OCI-LY7 (cell line): ENCODE results near the gene DNER. TPM values are rescaled to one million over a fixed set of nuclear protein-coding genes. Genes with fewer than 3 reads are reported as not detected.

Source experiments
- BruUV-seq: library from RNA; stranded (reverse); fragments of 400-500 nt; replicated peaks from 2 replicates; lab custom pipeline; 2021; lab: Mats Ljungman, UMichigan
- CTCF ChIA-PET: fragments of 300-600 bp; sonication (Branson Sonifier 250); formaldehyde crosslinking; loops from one replicate; lab custom pipeline; 2022; ENCODE audit warnings: antibody characterized with exemption; ENCODE audit not compliant: unreplicated experiment; lab: Charles Lee
- POLR2A ChIA-PET: fragments of 300-600 bp; sonication (Branson Sonifier 250); formaldehyde crosslinking; loops from one replicate; lab custom pipeline; 2022; ENCODE audit warnings: antibody characterized with exemption; lab: Charles Lee
- DNase-seq: peaks from one replicate; pipeline ENCODE4 v3.0.0-alpha.2; 2015; ENCODE audit warnings: low spot score
- H2AFZ ChIP-seq: fragments of 200-600 bp; sonication (generic), shearing (Covaris generic); 2 replicates; pipeline ENCODE4 v1.6.1; 2014; ENCODE audit warnings: mild to moderate bottlenecking, antibody characterized with exemption, low read length, moderate library complexity
- H3K27ac ChIP-seq: fragments of 200-600 bp; sonication (generic); 2 replicates; pipeline ENCODE4 v1.5.1; 2014; ENCODE audit warnings: mixed run types, low read depth, mild to moderate bottlenecking, moderate library complexity, low read length, inconsistent platforms; ENCODE audit not compliant: poor library complexity, severe bottlenecking
- H3K36me3 ChIP-seq: fragments of 200-600 bp; sonication (generic); 2 replicates; pipeline ENCODE4 v1.6.1; 2014; ENCODE audit warnings: mild to moderate bottlenecking, antibody characterized with exemption, low read length, moderate library complexity, mixed read lengths; ENCODE audit not compliant: insufficient read depth
- H3K4me1 ChIP-seq: fragments of 200-600 bp; sonication (generic); 2 replicates; pipeline ENCODE4 v1.5.1; 2014; ENCODE audit warnings: mild to moderate bottlenecking, low read length; ENCODE audit not compliant: insufficient read depth, poor library complexity, severe bottlenecking
- H3K4me2 ChIP-seq: fragments of 200-600 bp; sonication (generic); 2 replicates; pipeline ENCODE4 v1.6.1; 2014; ENCODE audit warnings: mild to moderate bottlenecking, low read length
- H3K4me3 ChIP-seq: fragments of 200-600 bp; sonication (generic); 2 replicates; pipeline ENCODE4 v1.5.1; 2014; ENCODE audit warnings: mild to moderate bottlenecking, low read depth, low read length; ENCODE audit not compliant: poor library complexity, severe bottlenecking
- H3K79me2 ChIP-seq: fragments of 200-600 bp; sonication (generic); 2 replicates; pipeline ENCODE4 v1.6.1; 2016; ENCODE audit warnings: low read depth, mild to moderate bottlenecking, low read length, moderate library complexity, mixed read lengths; ENCODE audit not compliant: insufficient read depth
- H3K9me2 ChIP-seq: fragments of 200-600 bp; sonication (generic); 2 replicates; pipeline ENCODE4 v1.6.1; 2016; ENCODE audit warnings: mild to moderate bottlenecking, low read length, mixed read lengths; ENCODE audit not compliant: insufficient read depth
- H3K9me3 ChIP-seq: fragments of 200-600 bp; sonication (generic); 2 replicates; pipeline ENCODE4 v1.6.1; 2014; ENCODE audit warnings: mild to moderate bottlenecking, mixed run types, low read length, mixed read lengths
- H4K20me1 ChIP-seq: fragments of 200-600 bp; sonication (generic); 2 replicates; pipeline ENCODE4 v1.6.1; 2014; ENCODE audit warnings: mild to moderate bottlenecking, antibody characterized with exemption, low read length, moderate library complexity, mixed read lengths; ENCODE audit not compliant: insufficient read depth
- EZH2phosphoT487 ChIP-seq: fragments of 200-600 bp; sonication (generic); IDR thresholded peaks from 2 replicates; pipeline ENCODE4 v1.6.1; 2018; ENCODE audit warnings: low read depth, borderline replicate concordance, mild to moderate bottlenecking, mixed run types, antibody characterized with exemption, low read length, moderate library complexity, mixed read lengths
- intact Hi-C: fragments of 100-400 bp; cut with micrococcal nuclease; formaldehyde crosslinking; loops from one replicate; pipeline ENCODE4 v1.10.0; 2022; ENCODE audit not compliant: unreplicated experiment
- total RNA-seq, 2 experiments: library from RNA; depleted of rRNA in 1 of 2; stranded (reverse); fragments of >200 nt in 1 of 2; shearing (Covaris generic) in 1 of 2; gene quantifications; 2 replicates each; pipeline ENCODE4 v1.2.3, GENCODE V29; 2014 to 2022
- TF ChIP-seq, protein P1 (sequence below): fragments of 200-600 bp; sonication (generic); conservative IDR thresholded peaks from 2 replicates; pipeline ENCODE4 v1.5.1; 2014; ENCODE audit warnings: mild to moderate bottlenecking, antibody characterized with exemption, low read length, moderate library complexity, mixed read lengths

DNER gene
- total RNA-seq, 2 experiments from 2014 or later: not detected

DNA sequence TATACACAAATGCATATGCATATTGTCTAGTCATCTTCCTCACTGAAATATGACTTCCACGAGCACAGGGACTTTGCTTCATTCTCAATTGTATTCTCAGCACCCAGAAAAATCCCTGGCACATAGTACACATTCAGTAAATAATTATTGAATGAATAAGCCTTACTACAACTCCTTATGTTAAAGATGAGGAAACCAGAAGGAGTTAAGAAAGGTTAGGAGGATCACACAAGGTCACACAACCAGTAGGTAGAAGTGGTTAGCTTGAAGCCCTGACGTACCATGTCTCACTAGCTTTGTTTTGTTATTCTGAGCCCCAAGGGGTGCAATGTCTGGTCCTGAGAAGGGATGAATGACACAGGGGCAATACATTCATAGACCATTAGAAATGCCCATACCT, 222.3 kb downstream of the DNER start:
- CTCF ChIA-PET: no interaction called here

DNA sequence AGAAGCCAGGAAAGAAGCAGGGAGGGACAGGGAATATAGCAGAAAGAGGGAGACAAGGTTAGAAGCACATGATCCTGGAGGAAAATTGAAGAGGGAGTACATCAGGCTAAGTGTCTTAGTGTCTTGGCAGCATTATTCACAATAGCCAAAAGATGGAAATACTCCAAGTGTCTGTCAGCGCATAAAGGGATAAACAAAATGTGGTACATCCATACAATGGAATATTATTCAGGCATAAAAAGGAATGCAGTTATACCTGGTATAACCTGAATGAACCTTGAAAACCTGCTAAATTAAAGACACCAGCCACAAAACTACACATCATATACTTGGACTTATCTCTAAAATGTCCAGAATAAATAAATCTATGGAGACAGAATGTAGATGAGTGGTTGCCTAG, 224.2 kb downstream of the DNER start:
- no peak overlapping the region for H3K4me3 ChIP-seq
- H3K79me2 ChIP-seq: no peaks in the 10 kb centered on the region
- ChIA-PET CTCF (no interaction called here), POLR2A (no interaction called here)
- no peak overlapping the region for H3K4me2 ChIP-seq
- H2AFZ ChIP-seq: no peak overlapping the region
- H4K20me1 ChIP-seq: no peaks in the 10 kb centered on the region
- H3K4me1 ChIP-seq: no peaks in the 10 kb centered on the region
- DNase-seq: no peak
- H3K9me3 ChIP-seq: no peaks in the 10 kb centered on the region
- no peaks in the 10 kb centered on the region for H3K36me3 ChIP-seq
- H3K27ac ChIP-seq: no peak overlapping the region
- no peak for TF ChIP-seq EZH2phosphoT487
- TF ChIP-seq, protein P1, sequence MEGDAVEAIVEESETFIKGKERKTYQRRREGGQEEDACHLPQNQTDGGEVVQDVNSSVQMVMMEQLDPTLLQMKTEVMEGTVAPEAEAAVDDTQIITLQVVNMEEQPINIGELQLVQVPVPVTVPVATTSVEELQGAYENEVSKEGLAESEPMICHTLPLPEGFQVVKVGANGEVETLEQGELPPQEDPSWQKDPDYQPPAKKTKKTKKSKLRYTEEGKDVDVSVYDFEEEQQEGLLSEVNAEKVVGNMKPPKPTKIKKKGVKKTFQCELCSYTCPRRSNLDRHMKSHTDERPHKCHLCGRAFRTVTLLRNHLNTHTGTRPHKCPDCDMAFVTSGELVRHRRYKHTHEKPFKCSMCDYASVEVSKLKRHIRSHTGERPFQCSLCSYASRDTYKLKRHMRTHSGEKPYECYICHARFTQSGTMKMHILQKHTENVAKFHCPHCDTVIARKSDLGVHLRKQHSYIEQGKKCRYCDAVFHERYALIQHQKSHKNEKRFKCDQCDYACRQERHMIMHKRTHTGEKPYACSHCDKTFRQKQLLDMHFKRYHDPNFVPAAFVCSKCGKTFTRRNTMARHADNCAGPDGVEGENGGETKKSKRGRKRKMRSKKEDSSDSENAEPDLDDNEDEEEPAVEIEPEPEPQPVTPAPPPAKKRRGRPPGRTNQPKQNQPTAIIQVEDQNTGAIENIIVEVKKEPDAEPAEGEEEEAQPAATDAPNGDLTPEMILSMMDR: no peak
- intact Hi-C loops: no loop called here
- no TSS peak for BruUV-seq
- no peaks in the 10 kb centered on the region for H3K9me2 ChIP-seq

More for the DNA sequence above, 222.3 kb downstream of the DNER start:
- Histone ChIP-seq H2AFZ (no peak overlapping the region), H3K4me2 (no peak overlapping the region), H3K9me2 (no peaks in the 10 kb centered on the region), H3K4me3 (no peak overlapping the region), H3K27ac (no peak overlapping the region), H3K4me1 (no peaks in the 10 kb centered on the region), H3K79me2 (no peaks in the 10 kb centered on the region), H3K9me3 (no peaks in the 10 kb centered on the region), H3K36me3 (no peaks in the 10 kb centered on the region), H4K20me1 (no peaks in the 10 kb centered on the region)
- POLR2A ChIA-PET: interaction anchor here (0.7 kb wide), 1 partner anchor 8 kb away, joined by 3 read pairs; no protein-coding TSS in a partner anchor
- BruUV-seq: no TSS peak
- TF ChIP-seq EZH2phosphoT487: no peak
- TF ChIP-seq, protein P1: no peak
- intact Hi-C loops: no loop called here
- no peak for DNase-seq

DNA sequence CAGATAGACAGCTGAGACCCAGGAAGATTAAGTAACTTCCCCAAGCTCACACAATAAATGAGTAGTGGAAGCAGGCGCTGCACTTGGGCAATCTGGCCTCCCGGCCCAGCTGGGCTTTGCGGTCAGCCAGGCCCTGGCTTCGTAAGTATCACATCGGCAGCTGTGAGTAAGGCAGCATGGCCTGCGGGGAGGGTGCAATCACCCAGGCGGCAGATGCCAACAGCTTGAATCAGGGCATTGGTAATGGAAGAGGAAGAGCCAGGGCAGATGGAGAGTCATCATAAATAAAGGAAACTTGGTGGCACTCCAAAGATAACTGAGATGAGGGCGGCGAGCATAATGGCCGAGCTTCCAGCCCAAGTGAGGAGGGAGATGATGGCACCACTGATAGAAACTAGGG, 225.3 kb downstream of the DNER start:
- H3K9me2 ChIP-seq: no peaks in the 10 kb centered on the region
- no peaks in the 10 kb centered on the region for H3K9me3 ChIP-seq
- H3K79me2 ChIP-seq: no peaks in the 10 kb centered on the region
- CTCF ChIA-PET: no interaction called here
- H4K20me1 ChIP-seq: no peaks in the 10 kb centered on the region
- H3K4me2 ChIP-seq: no peak overlapping the region
- POLR2A ChIA-PET: no interaction called here
- H2AFZ ChIP-seq: no peak overlapping the region
- intact Hi-C loops: no loop called here
- no peak overlapping the region for H3K27ac ChIP-seq
- H3K36me3 ChIP-seq: no peaks in the 10 kb centered on the region
- no peak for TF ChIP-seq EZH2phosphoT487
- H3K4me3 ChIP-seq: no peak overlapping the region
- DNase-seq: no peak
- H3K4me1 ChIP-seq: no peaks in the 10 kb centered on the region
- BruUV-seq: no TSS peak
